Spleen (tissue), 11 donors: ENCODE data around the gene ATP10B. TPM values are rescaled to one million over a fixed set of nuclear protein-coding genes. Genes with fewer than 3 reads are reported as not detected.

Source experiments
- DNase-seq: peaks from one replicate; pipeline ENCODE4 v3.0.0-alpha.2; 2020
- H3K27ac ChIP-seq, 8 donors: fragments of 200-600 bp; sonication (generic) in 7 of 8; 1 replicate in 4 of 8; 2 replicates in 4 of 8; pipeline versions ENCODE4 v1.5.0 to v1.8.0; 2016 to 2021; ENCODE audit warnings: inconsistent platforms in 4 of 8, mild to moderate bottlenecking in 4 of 8, moderate library complexity in 1 of 8
- H3K27me3 ChIP-seq, 7 donors: fragments of 200-600 bp; sonication (generic) in 6 of 7; replicated peaks in 1 of 7; 1 replicate in 4 of 7; 2 replicates in 3 of 7; pipeline versions ENCODE4 v1.5.0 to v1.8.0; 2016 to 2021; ENCODE audit warnings: inconsistent platforms in 3 of 7, mild to moderate bottlenecking in 1 of 7
- H3K36me3 ChIP-seq, 6 donors: fragments of 200-600 bp; sonication (generic) in 5 of 6; 1 replicate in 4 of 6; 2 replicates in 2 of 6; pipeline versions ENCODE4 v1.5.0 to v1.8.0; 2016 to 2021; ENCODE audit warnings: inconsistent platforms in 2 of 6
- H3K4me1 ChIP-seq, 6 donors: fragments of 200-600 bp; sonication (generic) in 5 of 6; 1 replicate in 3 of 6; 2 replicates in 3 of 6; pipeline versions ENCODE4 v1.5.0 to v1.8.0; 2016 to 2021; ENCODE audit warnings: inconsistent platforms in 3 of 6
- H3K4me3 ChIP-seq, 8 donors: fragments of 200-600 bp; sonication (generic) in 7 of 8; 1 replicate in 4 of 8; 2 replicates in 4 of 8; pipeline versions ENCODE4 v1.5.0 to v1.8.0; 2016 to 2021; ENCODE audit warnings: inconsistent platforms in 4 of 8, mild to moderate bottlenecking in 4 of 8, moderate library complexity in 2 of 8
- H3K9me3 ChIP-seq, 8 donors: fragments of 200-600 bp; sonication (generic) in 7 of 8; 1 replicate in 4 of 8; 2 replicates in 4 of 8; pipeline versions ENCODE4 v1.5.0 to v1.8.0; 2016 to 2021; ENCODE audit warnings: inconsistent platforms in 4 of 8
- POLR2A ChIP-seq, 3 donors: fragments of 450-650 bp; IDR thresholded peaks; one replicate each; pipeline ENCODE4 v1.5.1; 2017; ENCODE audit warnings: antibody characterized with exemption in 3 of 3, mild to moderate bottlenecking in 1 of 3
- POLR2AphosphoS5 ChIP-seq, 3 donors: sonication (generic); formaldehyde crosslinking; IDR thresholded peaks; one replicate each; pipeline ENCODE4 v1.5.1; 2017; ENCODE audit warnings: antibody characterized with exemption in 3 of 3
- WGBS, 5 donors: extraction: QIAGEN DNeasy Blood & Tissue Kit in 3 of 5; methylation state at CpG; one replicate each; pipeline versions ENCODE4 v1.1.5 to v1.1.7; 2013 to 2018; 5-methylcytosine and 5-hydroxymethylcytosine counted together
- intact Hi-C: fragments of 100-400 bp; cut with DNase I; formaldehyde crosslinking; loops from one replicate; pipeline ENCODE4 v1.15.0; 2023; ENCODE audit warnings: low total_unique reads
- polyA plus RNA-seq, 3 donors: library from polyadenylated mRNA; stranded (reverse); fragments of 200-250 nt; gene quantifications; one replicate each; pipeline ENCODE4 v1.2.1, GENCODE V29; 2013
- total RNA-seq, 7 donors: library from RNA; depleted of rRNA in 3 of 7; stranded (reverse); fragments of >200 nt in 3 of 7; fragmentation: NEBNext Ultra II Directional in 4 of 7; extraction: Animal tissue kit (Norgen Biotek cat#: 25700) in 4 of 7; gene quantifications; one replicate each; pipeline versions ENCODE4 v1.1.0 to v1.2.1, GENCODE V29; 2016 to 2021
- TF ChIP-seq, protein P1 (sequence below), 11 experiments: fragments of 200-600 bp in 7 of 11; fragments of 450-650 bp in 4 of 11; sonication (generic) in 4 of 11; IDR thresholded peaks in 8 of 11; conservative IDR thresholded peaks in 3 of 11; 1 replicate in 7 of 11; 2 replicates in 4 of 11; pipeline versions ENCODE4 v1.4.0 to v1.8.0; 2016 to 2021; ENCODE audit warnings: antibody characterized with exemption in 11 of 11, inconsistent platforms in 4 of 11, mild to moderate bottlenecking in 1 of 11
- donor health status: healthy with polysubstance abuse.
- donor health status: DM: no; HTN: no; CAD: no; lungs with moderate emphysema.
- donor health status: DM: no; HTN: no; CAD: no.
- donor health status: Bipolar disorder and iron deficiency.
- donor health status: healthy.
- donor health status: DM: no; HTN: no; CAD: no.
- donor health status: DM: yes; HTN: yes; CAD: no.

ATP10B gene
- total and polyA plus RNA-seq, 10 donors: 0.06 TPM; not detected in 9

DNA sequence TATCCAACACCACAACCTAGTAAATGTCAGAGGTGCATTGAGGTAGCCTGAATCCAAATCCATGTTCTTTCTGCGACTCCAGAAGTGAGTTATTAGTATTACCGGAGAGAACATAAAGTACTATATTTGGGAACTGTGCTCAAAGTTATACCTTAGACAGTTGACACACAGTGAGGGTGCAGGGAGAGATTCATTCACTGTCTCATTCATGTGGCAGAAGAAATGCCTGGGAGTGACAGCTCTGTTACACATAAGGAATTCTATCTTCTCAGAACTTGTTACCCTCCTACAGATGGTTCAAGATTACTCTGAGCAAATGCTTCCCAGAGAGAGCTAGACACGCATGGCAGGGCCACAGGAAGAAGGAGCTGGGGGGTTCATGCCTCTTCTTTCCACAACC lies 103.0 kb downstream of the ATP10B start:
- no peak for DNase-seq
- Histone ChIP-seq H3K36me3 (no peaks in the 10 kb centered on the region), H3K9me3 (no peaks in the 10 kb centered on the region), H3K4me1 (no peaks in the 10 kb centered on the region), H3K27me3 (no peaks in the 10 kb centered on the region), H3K27ac (no peak overlapping the region), H3K4me3 (no peak overlapping the region)
- TF ChIP-seq, protein P1, sequence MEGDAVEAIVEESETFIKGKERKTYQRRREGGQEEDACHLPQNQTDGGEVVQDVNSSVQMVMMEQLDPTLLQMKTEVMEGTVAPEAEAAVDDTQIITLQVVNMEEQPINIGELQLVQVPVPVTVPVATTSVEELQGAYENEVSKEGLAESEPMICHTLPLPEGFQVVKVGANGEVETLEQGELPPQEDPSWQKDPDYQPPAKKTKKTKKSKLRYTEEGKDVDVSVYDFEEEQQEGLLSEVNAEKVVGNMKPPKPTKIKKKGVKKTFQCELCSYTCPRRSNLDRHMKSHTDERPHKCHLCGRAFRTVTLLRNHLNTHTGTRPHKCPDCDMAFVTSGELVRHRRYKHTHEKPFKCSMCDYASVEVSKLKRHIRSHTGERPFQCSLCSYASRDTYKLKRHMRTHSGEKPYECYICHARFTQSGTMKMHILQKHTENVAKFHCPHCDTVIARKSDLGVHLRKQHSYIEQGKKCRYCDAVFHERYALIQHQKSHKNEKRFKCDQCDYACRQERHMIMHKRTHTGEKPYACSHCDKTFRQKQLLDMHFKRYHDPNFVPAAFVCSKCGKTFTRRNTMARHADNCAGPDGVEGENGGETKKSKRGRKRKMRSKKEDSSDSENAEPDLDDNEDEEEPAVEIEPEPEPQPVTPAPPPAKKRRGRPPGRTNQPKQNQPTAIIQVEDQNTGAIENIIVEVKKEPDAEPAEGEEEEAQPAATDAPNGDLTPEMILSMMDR (IDR thresholded peaks at IDR 0.05 in 8 of 11, conservative IDR thresholded peaks at IDR 0.05 in 3 of 11): no peak
- no peak for TF ChIP-seq POLR2AphosphoS5 (IDR thresholded peaks at IDR 0.05)
- no peak for TF ChIP-seq POLR2A (IDR thresholded peaks at IDR 0.05)
- intact Hi-C loops: no loop called here
- 85 to 93% (median 89%) methylated on average over 3 of the region's 3 CpGs for WGBS, 5 donors

DNA sequence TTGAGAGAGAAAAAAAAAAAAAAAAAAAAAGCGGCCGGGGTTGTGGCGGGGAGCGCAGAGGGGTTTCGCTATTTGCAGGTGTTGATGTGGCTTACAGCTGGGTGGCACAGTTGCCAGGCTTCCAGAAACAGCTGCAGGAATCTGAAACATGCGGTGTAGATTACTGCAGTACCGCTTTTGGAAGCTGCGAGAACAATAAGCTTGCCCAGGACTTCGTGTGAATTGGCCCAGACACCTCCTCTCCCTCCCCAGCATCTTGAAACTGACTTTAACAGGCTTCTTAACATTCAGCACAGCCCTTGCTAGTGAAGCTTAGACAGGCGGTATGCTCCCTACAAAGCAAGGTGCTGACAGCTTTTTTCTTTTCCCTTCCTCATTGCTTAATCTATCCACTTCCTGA lies 104.0 kb downstream of the ATP10B start:
- no peak for DNase-seq
- no peaks in the 10 kb centered on the region for H3K36me3 ChIP-seq
- 67 to 80% (median 75%) methylated on average over 9 to 10 of the region's 10 CpGs for WGBS, 5 donors
- TF ChIP-seq POLR2AphosphoS5 (IDR thresholded peaks at IDR 0.05) (no peak), POLR2A (IDR thresholded peaks at IDR 0.05) (no peak)
- TF ChIP-seq, protein P1 (IDR thresholded peaks at IDR 0.05 in 8 of 11, conservative IDR thresholded peaks at IDR 0.05 in 3 of 11): no peak
- H3K27me3 ChIP-seq: no peaks in the 10 kb centered on the region
- no peaks in the 10 kb centered on the region for H3K9me3 ChIP-seq
- no peak overlapping the region for H3K4me3 ChIP-seq
- H3K4me1 ChIP-seq: no peaks in the 10 kb centered on the region
- intact Hi-C loops: no loop called here
- no peak overlapping the region for H3K27ac ChIP-seq

DNA sequence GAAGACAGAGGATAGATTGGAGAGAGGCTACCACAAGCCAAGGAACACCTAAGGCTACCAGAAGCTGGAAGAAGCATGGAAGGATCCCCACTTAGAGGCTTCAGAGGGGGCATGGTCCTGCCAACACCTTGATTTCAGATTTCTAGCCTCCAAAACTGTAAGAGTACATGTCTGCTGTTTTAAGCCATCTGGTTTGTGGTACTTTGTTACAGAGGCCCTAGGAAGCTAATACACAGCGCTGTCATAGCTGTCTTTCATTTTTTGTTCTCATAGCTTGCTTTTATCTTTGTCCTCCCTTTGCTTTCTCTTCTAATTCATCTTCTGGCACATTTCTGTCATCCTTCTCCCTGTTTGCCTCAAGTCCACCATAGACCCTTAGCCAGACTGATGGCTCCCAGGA lies 104.5 kb downstream of the ATP10B start:
- H3K36me3 ChIP-seq: no peaks in the 10 kb centered on the region
- no peak for DNase-seq
- no peak overlapping the region for H3K4me3 ChIP-seq
- no peak overlapping the region for H3K27ac ChIP-seq
- WGBS, 5 donors: 82 to 89% (median 85%) methylated on average over 1 of the region's 1 CpG
- H3K27me3 ChIP-seq: no peaks in the 10 kb centered on the region
- H3K4me1 ChIP-seq: no peaks in the 10 kb centered on the region
- intact Hi-C loops: no loop called here
- no peaks in the 10 kb centered on the region for H3K9me3 ChIP-seq
- TF ChIP-seq POLR2AphosphoS5 (IDR thresholded peaks at IDR 0.05): no peak
- TF ChIP-seq, protein P1 (IDR thresholded peaks at IDR 0.05 in 8 of 11, conservative IDR thresholded peaks at IDR 0.05 in 3 of 11): no peak
- no peak for TF ChIP-seq POLR2A (IDR thresholded peaks at IDR 0.05)

DNA sequence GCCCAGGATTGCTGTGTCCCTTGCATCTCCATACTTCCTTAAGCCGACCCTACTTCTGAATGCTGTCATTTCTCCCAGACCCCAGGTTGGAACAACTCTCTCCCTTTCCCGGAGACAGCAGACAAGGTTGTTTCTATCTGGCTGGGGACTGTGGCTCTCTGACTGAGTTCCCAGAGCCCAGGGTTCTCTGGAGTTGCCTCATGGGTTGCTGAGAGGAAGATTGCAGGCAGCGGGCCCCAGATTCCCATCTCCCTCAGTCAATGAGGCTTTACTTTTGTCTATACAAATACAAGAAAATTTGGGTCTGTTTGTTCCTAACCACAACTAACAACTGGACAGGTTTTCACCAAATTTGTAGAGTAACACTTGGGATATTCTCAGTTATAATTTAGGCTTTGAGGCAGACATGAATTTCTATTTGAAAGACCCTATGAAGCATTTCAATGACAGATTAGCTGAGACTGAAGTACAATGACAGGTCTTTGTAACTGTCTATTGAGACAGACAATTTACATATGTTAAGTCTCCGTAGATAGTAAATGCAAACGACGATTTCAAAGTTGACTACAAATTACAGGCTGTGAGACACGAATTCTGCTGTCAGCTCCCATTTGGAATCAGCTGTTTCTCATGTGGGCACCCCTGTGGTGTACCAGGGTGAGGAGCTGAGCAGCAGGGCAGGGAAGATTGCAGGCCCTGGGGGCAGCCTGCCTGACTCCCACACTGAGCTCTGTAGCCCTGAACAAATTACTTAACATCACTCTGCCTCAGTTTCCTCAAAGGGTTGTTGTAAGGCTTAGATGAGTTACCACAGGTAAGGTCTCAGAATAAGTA lies 107.5 kb downstream of the ATP10B start:
- no peak for DNase-seq
- WGBS, 5 donors: 73 to 80% (median 77%) methylated on average over 7 of the region's 7 CpGs
- Histone ChIP-seq H3K4me1 (no peaks in the 10 kb centered on the region), H3K27ac (no peak overlapping the region), H3K27me3 (no peaks in the 10 kb centered on the region), H3K36me3 (no peaks in the 10 kb centered on the region), H3K9me3 (no peaks in the 10 kb centered on the region), H3K4me3 (no peak overlapping the region)
- intact Hi-C loops: no loop called here
- TF ChIP-seq, protein P1 (IDR thresholded peaks at IDR 0.05 in 8 of 11, conservative IDR thresholded peaks at IDR 0.05 in 3 of 11): no peak
- TF ChIP-seq POLR2AphosphoS5 (IDR thresholded peaks at IDR 0.05): no peak
- no peak for TF ChIP-seq POLR2A (IDR thresholded peaks at IDR 0.05)
